ENCODE results near the gene GNA15.
"Not testable (repeated sequence)": the region's sequence is repeated elsewhere in the genome, so short reads cannot be mapped to it uniquely, and the experiment has no call there.

Gene GNA15

DNA sequence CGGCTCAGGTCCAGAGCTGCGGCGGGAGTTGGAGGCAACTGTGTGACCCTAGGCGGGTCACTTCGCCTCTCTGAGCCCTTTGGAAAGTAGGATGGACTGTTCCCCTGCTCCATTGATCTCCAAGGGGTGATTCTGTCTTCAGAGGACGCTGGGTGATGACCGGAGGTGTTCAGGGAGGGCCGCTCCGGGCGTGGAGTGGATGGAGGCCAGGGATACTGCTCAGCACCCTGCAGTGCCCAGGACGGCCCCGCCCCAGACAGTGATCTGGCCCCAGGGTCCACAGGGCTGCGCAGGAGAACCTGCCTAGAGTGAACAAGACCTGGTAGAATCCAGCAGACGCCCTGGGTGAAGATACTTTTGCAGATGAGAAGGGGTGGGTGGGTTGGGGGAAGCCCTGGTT is 56.9 kb downstream of the GNA15 start:
- DNase-seq, result no peak

DNA sequence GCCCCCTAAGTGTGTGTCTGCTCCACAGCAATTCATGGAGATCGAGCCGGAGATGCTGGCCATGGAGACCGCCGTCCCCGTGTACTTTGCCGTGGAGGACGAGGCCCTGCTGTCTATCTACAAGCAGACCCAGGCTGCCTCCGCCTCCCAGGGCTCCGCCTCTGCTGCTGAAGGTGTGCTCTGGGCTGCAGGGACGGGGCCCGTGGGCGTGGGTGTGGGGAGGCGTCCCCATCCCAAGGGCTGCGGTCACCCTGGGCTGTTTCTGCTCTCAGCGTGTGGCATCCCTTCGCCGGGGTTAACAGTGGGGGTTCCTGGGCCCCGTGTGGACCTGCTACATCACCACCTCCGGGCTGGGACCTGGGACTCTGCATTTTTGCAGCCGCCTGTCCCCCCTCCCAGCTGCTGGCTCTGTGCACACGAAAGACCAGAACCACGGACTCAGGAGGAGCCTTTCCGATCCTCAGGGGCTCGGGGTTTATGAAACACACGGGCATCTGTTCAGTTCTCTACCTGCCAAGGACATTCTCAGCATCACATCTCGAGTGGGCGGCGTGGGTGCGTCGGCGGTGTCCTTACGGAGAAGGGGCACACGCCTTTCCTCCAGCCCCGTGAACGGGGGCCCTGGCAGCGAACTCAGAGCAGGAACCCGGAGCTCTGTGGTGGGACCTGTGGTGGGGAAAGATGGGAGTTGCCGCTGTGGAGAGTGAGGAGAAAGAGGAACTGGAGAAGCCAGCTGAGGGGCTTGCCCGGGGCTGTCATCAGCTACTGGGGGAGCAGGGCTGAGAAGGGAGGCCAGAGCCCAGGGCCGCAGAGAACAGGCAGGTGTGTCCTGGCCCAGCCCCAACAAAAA is 57.6 kb downstream of the GNA15 start:
- DNase-seq, result no peak

DNA sequence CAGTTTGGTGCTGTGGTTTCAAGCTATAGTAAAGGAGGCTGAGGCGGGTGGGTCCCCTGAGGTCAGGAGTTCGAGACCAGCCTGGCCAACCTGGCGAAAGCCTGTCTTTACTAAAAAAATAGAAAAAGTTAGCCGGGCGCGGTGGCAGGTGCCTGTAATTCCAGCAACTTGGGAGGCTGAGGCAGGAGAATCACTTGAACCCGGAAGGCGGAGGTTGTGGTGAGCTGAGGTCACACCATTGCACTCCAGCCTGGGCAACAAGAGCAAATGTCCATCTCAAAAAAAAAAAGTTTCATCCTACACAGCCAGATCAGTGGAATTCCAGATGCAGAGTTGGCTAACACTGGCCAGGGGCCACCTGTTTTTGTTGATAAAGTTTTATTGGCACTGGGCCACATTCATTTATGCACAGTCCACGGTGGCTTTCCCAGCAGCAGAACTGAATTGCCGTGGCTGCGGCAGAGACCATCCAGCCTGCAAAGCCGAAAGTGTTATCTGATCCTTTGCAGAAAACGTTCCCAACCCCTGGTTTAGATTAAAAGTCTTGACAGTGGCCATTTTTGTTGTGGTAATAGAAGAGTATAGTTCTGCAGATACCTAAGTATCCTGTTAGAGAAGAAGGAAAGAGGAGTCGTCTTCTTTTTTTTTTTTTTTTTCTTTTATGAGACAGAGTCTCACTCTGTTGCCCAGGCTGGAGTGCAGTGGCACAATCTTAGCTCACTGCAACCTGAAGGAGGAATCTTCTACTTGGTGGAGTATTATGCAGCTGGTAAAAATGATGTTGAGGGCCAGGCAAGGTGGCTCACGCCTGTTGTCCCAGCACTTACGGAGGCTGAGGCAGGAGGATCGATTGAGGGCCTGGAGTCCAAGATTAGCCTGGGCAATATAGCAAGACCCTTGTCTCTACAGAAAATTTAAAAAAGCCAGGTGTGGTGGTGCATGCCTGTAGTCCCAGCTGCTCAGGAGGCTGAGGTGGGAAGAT is 58.6 kb downstream of the GNA15 start:
- no peak for DNase-seq

DNA sequence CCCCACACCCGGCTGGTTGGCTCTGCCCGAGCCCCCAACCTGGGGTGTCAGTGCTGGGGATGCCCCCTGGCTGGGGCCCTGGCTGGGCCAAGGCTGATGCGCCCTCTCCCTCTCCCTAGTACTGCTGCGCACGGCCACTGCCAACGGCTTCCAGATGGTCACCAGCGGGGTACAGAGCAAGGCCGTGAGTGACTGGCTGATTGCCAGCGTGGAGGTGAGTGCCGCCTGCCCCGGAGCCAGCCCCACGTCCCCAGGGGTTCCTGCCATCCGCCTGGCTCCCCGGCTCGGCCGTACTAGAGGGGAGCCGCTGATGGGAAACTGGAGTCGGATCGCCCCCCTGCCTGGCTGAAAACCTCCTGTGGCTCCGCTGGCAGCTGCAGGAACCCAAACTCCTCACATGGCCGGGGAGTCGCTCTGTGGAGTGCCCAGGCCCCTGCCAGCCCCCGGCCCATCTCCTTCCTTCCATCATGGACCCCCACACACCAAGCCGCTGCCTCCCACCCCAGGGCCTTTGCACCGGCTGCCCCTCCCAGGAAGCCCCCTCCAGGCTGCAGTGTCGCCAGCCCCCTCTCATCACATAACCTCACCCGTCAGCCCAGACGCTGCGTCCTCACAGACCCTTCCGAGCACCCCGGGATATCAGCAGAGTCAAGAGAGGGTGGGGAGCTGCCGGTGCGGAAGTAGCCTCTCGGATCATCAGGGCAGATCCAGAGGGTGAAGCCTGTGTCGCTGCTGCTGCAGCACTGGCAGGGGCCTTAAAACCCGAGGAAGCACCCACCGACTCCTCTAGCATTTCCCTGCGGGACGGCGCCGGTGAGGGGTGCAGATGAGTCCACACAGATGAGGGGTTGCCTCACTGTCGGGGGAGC is 60.5 kb downstream of the GNA15 start:
- no peak for DNase-seq

DNA sequence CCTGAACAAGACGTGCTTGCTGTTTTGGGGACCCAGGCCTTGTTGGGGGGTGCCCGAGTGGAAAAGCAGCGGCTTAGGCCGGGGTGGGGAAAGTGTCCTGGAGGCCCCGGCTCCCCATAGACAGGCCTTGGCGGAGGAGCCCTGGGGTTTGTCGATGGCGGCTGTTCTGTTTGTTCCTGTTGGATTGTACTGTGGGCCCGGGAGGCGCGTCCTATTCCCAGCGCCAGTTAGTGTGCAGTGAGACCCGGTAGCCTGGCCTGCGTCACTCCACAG is 61.0 kb downstream of the GNA15 start:
- no peak for DNase-seq

DNA sequence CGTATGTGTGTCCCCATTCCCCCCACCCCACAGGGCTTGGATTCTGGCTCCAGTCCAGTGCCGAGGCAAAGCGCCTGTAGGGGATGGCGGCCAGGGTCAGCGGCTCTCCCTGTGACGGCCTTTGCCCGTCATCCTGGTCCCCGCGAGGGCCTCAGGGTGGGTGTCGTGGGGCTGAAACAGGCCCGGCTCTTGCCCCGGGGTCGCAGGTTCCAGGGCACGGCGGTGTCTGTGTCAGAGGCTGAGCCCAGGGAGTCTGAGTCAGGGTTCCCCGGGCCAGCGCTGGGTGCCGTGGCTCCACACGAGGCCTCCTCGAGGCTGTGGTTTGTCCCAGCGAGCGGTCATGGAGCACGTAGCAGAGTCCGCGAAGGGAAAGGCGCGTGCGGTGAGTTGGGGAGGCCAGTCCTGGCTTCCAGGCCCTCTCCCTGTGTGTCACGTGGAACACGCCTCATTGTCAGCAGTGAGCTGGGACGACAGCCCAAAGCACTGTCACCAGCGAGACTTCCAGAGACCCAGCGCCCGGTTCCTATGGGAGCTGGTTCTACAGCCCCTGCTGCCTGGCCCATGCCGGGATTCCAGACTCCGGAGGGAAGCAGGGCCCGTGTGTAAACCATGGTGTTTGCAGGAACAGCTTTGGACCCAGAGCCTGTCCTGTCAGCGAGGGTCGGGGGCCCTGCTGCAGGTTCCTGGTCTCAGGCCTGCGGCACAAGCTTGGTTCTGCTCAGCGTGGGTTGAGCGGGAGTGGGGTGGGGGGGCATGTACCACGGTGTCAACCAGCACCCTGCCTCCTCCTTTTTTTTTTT is 63.3 kb downstream of the GNA15 start:
- no peak for DNase-seq

DNA sequence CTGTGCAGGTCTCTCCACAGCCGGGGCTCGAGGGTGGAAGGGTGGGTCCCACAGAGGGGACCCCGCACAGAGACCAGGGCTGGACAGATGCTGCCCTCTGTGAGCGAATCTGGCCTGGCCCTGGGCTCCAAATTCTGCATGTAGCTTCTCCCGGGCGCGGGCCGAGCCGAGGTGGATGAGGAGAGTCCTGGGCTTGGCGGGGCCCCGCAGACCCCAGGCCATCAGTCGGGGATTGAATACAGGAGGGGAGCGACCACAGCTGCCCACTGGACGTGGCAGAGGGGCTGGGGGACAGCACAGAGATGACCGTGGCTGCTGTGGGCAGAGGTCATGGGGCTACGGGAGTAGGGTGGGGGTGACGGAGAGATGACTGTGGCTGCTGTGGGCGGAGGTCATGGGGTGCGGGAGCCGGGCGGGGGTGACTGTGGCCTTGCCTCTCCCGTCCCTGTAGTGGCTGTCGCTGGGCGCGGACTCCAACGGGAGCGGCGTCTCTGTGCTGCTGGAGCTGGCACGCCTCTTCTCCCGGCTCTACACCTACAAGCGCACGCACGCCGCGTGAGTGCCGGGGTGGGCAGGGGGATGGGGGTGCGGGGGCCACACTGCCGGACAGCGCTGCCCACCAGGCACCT is 65.4 kb downstream of the GNA15 start:
- DNase-seq, result no peak

DNA sequence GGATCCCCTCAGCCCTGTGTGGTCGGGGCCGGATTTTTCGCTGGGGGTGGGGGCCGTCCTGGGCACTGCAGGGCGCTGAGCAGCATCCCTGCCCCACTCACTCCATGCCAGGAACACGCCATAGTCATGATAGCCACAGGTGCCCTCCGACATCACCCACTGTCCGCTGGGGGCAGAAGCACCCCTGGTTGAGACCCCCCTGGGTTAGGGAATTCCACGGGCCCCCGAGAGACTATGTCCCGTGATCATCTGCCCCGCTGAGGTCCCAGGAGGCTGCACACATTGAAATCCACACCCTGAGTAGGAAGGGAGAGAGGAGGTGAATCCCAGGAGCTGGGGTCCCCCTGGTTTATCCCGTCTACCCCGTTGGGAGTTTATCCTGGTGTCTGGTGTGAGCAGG is 66.1 kb downstream of the GNA15 start:
- no peak for DNase-seq

DNA sequence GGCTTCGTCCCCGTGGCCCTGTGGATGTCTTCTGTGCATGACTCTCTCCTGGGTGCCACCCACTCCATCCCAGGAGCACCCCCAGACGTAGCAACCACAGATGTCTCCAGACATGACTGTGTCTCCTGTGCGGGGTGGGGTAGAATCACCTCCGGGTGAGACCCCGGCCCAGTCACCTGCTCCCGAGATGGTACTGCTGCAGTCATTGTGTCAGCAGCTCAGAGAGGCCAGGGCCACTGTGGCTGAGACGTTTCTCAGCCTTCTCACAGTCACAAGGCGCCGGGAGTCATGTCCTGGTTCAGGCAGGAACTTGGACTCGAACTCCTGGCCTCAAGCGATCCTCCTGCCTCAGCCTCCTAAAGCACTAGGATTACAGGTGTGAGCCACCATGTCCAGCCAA is 66.5 kb downstream of the GNA15 start:
- DNase-seq, result no peak

DNA sequence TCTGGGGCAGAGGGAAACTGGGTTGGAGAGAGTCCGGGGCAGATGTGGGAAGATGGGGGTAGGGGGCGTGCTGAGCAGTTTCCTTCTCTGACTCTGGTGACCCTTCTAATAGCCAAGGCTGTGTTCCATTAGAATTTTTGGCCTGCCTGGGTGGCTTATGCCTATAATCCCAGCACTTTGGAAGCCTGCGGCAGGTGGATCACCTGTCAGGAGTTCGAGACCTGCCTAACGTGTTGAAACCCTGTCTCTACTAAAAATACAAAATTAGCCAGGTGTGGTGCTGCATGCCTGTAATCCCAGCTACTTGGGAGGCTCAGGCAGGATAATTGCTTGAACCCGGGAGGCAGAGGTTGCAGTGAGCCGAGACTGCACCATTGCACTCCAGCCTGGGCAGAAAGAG is 67.1 kb downstream of the GNA15 start:
- not testable (repeated sequence) for DNase-seq

DNA sequence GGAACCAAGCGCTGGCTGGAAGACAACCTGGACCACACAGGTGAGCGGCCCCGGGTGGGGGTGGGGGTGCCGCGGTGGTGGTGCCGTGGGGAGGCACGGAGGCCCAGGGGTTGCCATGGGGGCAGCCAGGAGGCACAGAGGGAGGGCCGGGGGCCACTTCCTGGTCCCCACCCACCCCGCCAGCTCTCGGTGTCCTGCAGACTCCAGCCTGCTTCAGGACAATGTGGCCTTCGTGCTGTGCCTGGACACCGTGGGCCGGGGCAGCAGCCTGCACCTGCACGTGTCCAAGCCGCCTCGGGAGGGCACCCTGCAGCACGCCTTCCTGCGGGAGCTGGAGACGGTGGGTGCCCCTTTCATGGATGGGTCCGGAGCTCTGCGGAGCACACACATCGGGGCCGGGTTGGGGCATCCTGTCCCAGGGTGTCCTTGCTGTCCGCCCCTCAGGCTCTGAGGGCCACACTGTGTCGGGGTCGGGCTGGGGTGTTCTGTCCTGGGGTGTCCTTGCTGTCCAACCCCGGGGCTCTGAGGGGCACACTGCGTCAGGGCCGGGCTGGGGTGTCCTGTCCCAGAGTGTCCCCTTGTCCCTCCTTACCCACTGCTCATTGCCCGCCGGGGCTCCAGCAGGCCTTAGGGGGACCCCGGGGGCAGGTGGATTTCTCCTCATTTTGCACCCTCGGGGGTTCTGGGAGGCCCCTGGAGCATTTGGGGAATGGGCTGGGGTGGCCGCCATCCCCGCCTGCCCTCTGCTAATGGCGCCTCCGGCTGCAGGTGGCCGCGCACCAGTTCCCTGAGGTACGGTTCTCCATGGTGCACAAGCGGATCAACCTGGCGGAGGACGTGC is 68.2 kb downstream of the GNA15 start:
- no peak for DNase-seq

DNA sequence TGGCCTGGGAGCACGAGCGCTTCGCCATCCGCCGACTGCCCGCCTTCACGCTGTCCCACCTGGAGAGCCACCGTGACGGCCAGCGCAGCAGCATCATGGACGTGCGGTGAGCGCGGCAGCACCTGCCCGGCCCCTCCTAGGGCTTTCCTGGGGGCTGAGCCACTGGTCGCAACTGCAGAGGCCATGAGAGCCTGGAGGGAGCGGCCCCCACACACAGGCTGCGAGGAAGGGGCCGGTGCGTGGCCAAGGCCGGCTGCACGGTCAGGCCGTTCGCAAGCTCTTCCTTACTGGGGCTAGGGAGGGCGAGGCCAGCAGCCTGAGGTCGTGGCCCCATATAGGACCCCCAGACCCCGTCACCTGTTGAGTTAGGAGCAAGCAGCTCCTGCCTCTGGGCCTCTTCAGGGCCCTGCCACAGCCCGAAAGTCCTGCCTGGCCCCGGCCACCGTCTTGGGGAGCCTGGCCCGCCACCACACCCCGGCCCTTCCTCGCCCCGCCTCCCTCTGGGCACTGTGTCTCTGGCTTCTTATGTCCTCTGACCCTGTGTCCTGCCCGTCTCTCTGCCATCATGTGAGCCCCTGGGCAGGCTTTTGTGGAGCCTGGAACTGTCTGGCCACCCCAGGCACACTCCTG is 68.9 kb downstream of the GNA15 start:
- no peak for DNase-seq

DNA sequence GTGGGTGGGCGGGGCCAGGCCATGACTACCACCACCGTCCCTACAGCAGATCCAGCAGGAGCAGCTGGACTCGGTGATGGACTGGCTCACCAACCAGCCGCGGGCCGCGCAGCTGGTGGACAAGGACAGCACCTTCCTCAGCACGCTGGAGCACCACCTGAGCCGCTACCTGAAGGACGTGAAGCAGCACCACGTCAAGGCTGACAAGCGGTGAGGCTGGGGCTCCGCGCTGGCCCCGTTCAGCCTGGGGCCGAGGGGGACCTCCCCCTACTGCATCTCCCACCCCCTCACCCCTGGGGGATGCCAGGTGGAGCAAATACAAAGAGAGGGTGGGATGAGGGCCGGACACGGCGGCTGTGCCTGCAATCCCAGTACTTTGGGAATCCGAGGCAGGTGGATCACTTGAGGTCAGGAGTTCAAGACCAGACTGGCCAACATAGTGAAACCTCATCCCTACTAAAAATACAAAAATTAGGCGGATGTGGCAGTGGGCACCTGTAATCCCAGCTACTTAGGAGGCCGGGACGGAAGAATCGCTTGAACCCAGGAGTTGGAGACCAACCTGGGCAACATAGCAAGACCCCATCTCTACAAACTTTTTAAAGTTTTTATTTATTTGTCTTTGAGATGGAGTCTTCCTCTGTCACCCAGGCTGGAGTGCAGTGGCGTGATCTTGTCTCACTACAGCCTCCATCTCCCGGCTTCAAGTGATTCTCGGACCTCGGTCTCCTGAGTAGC is 70.6 kb downstream of the GNA15 start:
- no peak for DNase-seq

DNA sequence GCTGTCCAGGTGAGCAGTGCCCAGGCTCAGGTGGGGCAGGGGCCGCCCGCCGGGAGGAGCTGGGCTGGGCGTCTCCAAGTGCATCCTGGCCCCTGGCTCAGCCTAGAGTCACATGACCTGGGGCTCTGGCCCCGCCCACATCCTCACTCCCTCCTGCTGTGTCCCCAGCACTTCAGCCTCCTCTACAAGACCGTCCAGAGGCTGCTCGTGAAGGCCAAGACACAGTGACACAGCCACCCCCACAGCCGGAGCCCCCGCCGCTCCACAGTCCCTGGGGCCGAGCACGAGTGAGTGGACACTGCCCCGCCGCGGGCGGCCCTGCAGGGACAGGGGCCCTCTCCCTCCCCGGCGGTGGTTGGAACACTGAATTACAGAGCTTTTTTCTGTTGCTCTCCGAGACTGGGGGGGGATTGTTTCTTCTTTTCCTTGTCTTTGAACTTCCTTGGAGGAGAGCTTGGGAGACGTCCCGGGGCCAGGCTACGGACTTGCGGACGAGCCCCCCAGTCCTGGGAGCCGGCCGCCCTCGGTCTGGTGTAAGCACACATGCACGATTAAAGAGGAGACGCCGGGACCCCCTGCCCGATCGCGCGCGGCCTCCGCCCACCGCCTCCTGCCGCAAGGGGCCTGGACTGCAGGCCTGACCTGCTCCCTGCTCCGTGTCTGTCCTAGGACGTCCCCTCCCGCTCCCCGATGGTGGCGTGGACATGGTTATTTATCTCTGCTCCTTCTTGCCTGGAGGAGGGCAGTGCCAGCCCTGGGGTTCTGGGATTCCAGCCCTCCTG is 71.8 kb downstream of the GNA15 start:
- no peak for DNase-seq

DNA sequence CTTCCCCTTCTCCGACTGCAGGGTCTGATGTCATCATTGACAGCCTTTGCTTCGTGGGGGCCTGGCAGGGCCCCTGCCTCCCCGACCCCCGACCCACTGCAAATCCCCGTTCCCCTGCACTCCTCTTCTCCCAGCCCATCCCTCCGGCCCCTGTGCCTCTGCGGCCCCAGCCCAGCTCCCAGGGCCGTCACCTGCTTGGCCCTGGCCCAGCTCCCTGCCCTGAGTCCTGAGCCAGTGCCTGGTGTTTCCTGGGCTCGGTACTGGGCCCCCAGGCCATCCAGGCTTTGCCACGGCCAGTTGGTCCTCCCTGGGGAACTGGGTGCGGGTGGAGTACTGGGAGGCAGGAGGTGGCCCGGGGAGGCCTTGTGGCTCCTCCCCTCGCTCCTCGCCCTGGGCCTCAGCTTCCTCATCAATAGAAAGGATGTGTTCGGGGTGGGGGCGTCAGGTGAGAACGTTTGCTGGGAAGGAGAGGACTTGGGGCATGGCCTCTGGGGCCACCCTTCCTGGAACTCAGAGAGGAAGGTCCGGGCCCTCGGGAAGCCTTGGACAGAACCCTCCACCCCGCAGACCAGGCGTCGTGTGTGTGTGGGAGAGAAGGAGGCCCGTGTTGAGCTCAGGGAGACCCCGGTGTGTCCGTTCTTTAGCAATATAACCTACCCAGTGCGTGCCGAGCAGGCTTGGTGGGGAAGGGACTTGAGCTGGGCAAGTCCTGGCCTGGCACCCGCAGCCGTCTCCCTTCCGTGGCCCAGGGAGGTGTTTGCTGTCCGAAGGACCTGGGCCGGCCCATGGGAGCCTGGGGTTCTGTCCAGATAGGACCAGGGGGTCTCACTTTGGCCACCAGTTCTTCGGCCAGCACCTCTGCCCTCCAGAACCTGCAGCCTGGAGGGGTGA is 72.7 kb downstream of the GNA15 start:
- DNase-seq, result no peak

DNA sequence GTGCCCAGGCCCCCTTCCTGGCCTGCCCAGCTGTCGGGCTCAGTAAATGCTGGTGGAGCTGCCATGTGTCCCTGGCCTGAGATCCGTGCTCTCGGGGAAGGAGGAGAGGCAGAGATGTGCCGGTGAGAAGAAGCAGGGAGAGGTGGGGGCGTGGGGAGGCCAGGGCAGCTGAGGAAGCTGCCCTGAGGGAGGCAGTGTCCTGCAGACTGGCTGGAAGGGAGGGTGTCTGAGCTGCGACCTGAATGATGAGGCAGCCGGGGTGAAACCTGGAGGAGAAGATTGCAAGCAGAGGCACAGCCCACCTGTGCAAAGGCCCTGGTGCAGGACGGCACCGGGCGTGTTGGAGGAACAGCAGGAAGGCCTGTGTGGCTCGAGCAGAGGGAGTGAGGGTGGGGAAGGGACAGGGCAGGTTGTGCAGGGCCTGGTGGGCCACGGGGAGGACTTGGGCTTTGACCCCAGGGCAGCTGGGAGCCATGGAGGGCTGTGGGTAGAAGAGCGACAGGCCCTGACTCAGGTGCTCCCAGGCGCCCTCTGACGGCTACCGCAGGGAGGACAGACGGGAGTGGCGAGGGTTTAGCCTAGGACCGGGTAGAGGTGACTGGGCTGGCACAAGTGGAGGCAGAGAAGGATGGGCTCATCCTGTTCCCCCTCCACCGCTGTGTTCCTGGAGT is 74.6 kb downstream of the GNA15 start:
- DNase-seq, result peak in 2 of 3 experiments; percentile 16 to 18

DNA sequence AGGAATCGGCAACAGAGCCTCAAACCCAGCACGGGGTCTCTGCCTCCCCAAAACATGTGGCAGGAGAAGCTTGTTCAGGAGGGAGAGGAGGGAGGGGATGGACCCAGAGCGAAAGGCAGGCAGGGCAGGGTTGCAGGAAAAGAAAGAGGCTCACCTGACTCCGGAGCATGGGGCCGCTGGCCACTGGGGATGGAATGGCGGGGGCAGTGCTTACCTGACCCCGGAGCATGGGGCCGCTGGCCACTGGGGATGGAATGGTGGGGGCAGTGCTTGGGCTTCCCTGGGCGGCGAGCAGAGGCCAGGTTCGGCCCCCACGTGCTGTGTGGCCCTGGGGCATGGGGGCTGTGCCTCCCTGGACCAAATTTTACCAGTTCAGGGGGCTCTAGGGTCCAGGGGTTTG is 75.4 kb downstream of the GNA15 start:
- no peak for DNase-seq

Measured in NCI-H1417 (cell line).